HL-60/S4 treated with phorbol 12-myristate 13-acetate at 8.2 ng/mL for 4 days and 3 days (cell line): ENCODE measurements around the gene LAMB3.
"Not testable (repeated sequence)": the region's sequence is repeated elsewhere in the genome, so short reads cannot be mapped to it uniquely, and the experiment has no call there.

Source experiments
- in situ Hi-C: fragments of 300-500 bp; cut with MboI; formaldehyde crosslinking; loops from 2 replicates; pipeline ENCODE4 v1.15.0; 2022; ENCODE audit warnings: low sequenced_read_pairs

LAMB3 gene

DNA sequence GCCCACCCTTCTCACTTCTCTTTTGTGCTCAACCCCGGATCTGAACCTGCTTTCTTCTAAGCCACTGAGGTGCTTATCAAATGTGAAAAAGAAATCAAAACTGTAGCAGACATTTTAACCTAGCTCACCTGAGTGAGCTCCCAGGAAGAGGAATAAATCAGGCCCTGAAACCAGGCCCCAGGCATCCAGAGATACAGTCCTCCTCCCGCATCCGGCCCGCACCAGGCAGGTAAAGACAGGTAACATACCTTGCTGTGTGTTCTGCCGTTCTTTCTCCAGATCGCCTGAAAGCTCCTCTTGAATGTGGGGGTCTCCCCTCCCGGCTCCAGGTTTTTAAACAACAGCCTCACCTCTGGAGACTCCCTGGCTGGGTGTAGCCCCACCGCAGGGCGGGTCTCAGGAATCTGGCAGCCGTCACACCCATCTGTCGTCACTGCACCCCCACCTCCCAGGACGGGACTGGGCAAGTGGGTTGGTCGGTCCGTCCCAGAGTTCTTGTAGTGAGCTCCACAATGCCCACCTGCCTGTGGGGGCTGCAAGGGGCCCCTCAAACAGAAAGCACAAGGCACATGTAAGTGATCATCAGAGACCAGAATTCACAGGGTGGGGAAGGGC is at the start of gene LAMB3:
Gene LAMB3, minus strand, starts transcription at position 305 of the 615 bp plus-strand sequence. CDS start 1,481 bp downstream, outside the sequence.
- in situ Hi-C loops: no loop called here

DNA sequence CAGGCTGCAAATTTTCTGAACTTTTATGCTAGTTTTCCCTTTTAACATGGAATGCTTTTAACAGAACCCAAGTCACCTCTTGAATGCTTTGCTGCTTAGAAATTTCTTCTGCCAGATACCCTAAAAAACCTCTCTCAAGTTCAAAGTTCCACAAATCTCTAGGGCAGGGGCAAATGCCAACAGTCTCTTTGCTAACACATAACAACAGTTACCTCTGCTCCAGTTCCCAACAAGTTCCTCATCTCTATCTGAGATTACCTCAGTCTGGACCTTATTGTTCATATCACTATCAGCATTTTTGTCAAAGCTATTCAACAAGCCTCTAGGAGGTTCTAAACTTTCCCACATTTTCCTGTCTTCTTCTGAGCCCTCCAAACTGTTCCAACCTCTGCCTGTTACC is 48.5 kb upstream of the LAMB3 start:
- in situ Hi-C loops: not testable (repeated sequence)

DNA sequence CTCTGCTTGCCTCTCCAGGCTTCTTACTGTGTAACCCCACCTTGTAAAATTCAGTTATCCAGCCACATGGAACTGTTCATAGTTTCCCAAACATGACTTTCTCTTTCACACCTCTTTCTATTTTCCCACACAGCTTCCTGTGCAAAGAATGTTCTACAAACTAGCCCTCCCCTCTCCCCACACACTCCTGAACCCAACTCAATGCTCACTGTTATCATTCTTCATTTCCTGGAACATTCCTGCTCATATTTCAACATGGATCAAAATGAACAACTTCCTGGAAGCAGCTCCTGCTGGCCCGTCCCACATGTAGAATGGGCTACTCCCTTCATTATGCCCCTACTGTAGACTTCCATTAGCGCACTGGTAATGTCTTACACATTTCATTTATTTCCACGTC is 44.9 kb upstream of the LAMB3 start:
- in situ Hi-C loops: loop anchor here (10.0 kb wide), 1 partner anchor 92 kb away; no protein-coding TSS in a partner anchor

DNA sequence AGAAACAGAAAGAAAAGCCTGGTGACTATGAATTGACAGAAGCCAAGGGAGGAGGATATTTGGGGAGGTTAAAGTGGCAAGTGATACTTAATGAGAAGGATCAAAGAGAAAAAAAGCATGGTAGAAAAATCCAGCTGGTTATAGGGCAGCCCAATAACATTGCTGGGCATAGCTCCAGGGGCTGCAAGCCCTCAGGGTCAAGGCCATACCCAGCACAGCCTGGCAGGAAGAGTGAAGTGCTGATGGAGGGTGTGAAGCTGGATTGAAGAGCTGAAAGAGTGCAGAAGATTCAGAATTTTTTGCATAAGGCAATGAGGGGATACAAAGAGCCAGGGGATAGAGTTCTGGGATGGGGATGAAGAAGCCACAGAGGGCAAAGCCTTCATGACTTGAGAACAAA is 44.4 kb upstream of the LAMB3 start:
- in situ Hi-C loops: loop anchor here (10.0 kb wide), 1 partner anchor 92 kb away; no protein-coding TSS in a partner anchor

DNA sequence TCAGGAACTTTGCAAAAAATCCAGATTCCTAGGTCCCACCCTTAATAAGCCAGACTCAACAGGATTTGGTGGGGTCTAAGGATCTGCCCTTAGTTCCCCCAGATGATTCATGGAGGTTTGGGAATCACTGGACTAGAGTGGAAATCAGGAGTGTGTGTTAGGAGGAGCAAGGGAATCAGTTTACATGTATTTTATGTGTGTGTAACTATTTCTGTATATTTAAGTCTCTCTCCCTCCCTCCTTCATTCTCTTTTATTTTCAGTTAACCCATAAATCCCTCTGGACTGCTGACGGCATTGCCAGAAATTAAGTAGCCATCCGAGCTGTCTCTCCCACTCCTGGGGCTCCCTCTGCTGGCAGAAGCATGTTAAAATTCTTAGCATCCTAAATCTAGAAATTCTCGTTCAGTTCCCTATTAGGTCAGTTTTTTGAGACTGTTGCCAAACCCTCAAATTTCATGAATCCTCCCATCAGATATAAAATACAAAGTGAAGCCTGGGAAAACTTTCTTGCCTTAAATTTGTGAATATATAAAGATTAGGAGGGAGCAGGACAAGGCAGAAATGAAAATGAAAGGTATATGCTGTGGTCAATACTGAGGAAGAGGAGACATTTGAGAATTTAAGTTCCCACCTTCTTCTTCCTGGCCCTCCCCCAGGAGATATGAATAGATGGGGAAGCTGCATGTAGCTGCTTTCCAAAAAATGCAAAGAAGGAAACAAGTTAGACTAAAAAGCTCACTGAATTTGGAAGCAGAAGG is 40.7 kb upstream of the LAMB3 start:
- in situ Hi-C loops: loop anchor here (10.0 kb wide), 1 partner anchor 88 kb away; no protein-coding TSS in a partner anchor

DNA sequence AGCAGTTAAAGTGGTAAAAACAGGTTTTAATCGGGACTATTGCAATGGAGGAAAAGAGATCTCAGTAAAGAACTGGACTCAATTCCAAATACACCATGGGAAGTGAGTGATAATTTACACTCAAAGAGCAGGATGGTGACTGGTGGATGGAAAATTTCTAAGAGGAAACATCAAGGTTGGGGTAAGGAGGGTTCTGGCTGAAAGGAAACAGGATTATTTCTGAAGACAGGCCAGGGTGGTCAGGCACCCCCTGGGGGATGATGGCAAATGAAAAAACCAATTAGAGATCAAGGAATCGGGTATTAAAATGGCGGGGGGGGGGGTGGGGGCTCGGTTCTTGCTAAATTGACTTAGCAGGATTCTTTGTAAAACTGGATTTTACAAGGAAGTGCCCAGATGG is 40.1 kb upstream of the LAMB3 start:
- in situ Hi-C loops: loop anchor here (10.0 kb wide), 1 partner anchor 87 kb away; no protein-coding TSS in a partner anchor

DNA sequence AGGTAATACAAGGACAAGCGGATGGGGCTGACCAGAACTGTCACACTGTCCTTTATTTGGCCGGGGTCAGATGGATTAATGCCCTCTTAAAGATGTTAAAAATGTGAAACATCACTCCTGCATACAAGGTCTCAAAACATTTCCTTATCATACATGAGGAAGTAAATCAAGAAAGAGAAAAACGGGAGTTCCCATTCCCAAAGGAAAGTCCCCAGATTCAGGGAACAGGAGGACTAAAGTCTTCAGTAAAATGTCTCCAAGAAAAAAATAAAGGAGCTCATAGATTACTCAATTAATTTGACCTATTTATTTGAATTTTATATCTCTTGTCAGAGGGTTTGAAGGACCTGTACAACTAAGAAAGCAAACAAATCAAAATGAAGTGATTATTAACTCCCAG is 39.0 kb upstream of the LAMB3 start:
- in situ Hi-C loops: loop anchor here (10.0 kb wide), 1 partner anchor 86 kb away; no protein-coding TSS in a partner anchor

DNA sequence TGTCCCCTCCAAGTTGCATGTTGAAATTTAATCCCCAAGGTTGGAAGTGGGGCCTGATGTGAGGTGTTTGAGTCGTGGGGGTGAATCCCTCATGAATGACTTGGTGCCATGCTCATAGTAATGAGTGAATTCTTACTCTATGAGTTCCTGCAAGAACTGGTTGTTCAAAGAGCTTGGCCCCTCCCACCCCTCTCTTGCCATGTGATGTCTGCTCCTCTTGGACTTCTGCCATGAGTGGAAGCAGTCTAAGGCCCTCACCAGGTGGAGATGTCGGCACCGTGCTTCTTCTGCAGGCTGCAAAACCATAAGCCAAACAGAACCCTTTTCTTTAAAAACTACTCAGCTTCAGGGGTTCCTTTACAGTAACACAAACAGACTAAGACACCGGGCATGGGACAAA is 37.3 kb upstream of the LAMB3 start:
- in situ Hi-C loops: no loop called here

DNA sequence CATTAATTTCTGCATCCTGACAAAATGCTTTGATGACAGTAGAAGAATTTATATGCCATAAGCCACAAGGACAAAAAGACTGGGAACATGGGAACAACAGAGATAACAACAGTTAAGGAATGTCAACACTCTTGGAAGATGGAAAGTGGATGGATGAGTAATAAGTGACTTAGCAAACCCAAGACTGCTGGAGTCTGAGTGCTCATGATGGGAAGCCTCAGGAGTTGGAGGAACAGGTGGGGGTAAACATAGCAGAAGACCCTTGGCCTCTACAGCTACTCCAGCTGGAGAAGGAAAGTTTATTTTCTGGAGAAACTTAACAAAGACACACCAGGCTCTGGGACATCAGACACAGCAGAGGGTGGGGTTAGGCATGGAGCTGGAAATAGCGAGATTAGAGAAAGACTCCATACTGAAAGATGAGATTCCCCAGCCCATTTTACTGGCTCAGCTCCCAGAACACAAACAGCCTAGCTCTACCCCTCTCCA is 36.6 kb upstream of the LAMB3 start:
- in situ Hi-C loops: no loop called here

DNA sequence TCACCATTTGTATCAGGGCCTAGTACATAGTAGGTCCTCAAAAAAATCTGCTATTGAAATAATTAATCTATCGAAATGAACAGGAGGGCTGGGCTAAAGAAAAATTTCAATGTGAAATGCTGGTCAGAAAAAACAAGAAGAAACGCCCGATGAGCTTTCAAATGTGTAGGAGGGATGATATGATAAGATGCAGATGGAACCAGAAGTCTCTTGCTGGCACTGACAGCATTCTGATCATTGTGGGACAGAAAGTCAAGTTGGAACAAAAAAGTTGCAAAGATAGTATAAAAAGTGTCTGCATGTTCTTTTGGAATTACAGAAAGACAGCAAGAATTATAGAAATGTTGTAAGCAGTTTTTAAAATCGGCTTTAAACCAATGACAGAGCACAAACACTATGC is 34.1 kb upstream of the LAMB3 start:
- in situ Hi-C loops: no loop called here

DNA sequence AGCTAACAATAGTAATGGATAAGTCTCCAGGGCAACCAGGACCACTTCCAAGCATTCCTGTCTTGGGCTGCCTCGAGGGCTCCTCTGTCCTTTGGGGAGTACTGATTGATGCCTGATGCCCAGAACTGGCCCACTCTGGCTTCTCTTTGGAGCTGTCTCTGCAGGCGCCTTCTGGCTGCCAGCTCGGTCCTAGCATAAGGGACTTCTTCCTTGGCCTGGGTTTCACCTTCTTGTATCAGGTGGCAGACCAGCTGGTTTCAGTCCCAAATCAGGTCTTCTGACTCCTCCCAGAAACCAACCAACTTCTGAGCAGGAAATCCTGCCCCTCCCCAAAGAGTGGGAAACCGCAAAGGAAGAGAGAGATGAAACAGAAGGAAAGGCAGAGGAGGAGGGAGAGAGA is 33.6 kb upstream of the LAMB3 start:
- in situ Hi-C loops: no loop called here

DNA sequence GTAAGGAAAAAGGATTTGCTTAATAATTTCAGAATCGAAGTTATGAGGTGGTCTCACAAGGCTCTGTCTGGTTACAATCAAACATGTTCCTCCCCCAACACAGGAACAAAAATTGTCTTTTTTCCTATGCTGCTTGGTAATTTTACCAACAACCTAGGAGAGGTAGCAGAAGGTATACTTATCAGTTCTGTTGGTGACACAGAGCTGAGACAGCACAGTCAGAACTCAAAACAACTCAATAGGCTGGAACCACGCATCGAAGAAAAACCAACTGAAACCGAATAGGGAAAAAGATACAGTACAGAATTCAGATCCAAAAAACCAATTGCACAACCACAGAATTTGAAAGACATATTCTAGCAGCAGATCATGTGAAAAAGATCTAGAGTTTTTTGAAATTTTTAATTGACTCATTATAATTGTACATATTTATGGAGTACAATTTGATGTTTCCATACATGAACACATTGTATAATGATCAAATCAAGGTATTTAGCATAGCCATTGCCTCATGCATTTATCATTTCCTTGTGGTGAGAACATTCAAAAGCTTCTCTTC is 26.8 kb upstream of the LAMB3 start:
- in situ Hi-C loops: no loop called here

DNA sequence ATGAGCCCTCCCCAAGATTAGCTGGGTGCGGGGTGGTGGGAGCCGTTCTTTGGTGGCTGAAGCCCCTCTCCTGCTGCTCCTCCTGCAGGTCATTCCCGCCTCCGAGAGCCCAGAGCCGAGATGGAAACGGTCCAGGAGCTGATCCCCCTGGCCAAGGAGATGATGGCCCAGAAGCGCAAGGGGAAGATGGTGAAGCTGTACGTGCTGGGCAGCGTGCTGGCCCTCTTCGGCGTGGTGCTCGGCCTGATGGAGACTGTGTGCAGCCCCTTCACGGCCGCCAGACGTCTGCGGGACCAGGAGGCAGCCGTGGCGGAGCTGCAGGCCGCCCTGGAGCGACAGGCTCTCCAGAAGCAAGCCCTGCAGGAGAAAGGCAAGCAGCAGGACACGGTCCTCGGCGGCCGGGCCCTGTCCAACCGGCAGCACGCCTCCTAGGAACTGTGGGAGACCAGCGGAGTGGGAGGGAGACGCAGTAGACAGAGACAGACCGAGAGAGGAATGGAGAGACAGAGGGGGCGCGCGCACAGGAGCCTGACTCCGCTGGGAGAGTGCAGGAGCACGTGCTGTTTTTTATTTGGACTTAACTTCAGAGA is 23.4 kb upstream of the LAMB3 start:
- in situ Hi-C loops: no loop called here

DNA sequence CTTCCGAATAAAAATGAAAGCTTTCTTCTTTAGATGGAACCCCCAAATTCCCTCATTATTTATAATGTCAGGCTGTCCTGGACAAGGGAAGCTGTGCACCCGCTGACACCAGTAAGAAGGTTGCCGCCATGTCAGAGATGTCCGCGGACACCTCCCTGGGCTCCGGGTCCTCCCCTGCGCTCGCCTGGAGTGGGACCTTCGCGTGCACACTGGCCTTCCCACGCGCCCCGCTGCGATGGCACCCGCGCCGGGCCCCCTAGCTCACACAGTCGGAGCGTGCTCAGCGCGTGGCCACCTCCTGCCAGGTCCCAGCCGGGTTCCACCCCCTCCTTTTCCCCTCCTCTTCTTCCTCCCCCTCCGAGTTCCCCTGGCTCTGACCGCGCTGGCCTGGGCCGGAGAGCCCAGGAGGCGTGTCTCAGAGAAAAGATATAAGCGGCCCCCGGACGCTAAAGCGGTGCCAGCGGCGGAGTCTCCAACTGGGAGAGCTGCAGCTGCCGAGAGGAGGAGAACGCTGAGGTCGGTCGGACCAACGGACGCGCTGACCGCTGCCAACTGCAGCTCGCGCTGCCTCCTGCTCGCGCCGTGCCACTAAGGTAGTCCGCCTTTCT is 22.8 kb upstream of the LAMB3 start, which contains the start of gene G0S2:
Gene G0S2, plus strand, starts transcription at position 456 of the 608 bp plus-strand sequence. CDS start 273 bp downstream, outside the sequence.
- in situ Hi-C loops: no loop called here

DNA sequence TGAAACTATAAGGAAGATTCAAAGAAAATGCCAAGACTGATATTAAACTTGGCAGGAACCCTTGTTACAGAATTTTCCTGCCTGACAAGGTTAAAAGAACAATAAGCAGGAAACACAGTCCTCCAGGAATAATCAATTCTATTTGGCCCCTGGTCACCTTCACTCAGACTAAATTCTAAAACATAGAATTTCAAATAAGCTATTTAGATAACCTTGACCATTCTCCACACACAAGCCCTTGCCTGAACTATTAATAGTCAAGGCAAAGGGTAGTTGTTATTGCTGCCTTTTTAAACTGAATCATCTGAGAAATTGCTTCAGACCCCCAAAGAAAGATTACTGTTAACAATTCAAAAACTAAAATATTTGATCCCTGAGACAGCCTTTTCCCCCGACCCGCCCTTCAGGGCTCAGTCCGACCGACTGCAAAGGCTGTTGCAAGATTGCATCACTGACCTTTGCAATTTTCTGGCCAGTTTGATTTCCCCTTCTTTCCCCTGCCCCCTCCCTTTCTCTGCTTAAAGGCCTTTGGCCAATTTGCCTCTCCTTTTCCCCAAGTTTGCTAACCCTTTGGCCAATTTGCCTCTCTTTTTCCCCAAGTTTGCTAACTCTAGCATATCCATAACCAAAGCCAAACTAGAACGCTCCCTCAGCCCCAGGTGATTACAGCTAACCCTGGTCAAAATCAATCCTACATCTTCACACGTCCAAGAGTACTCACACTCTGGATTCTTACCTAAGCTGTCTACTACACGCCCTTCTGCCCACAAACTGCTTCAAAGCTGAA is 21.6 kb upstream of the LAMB3 start:
- in situ Hi-C loops: no loop called here

DNA sequence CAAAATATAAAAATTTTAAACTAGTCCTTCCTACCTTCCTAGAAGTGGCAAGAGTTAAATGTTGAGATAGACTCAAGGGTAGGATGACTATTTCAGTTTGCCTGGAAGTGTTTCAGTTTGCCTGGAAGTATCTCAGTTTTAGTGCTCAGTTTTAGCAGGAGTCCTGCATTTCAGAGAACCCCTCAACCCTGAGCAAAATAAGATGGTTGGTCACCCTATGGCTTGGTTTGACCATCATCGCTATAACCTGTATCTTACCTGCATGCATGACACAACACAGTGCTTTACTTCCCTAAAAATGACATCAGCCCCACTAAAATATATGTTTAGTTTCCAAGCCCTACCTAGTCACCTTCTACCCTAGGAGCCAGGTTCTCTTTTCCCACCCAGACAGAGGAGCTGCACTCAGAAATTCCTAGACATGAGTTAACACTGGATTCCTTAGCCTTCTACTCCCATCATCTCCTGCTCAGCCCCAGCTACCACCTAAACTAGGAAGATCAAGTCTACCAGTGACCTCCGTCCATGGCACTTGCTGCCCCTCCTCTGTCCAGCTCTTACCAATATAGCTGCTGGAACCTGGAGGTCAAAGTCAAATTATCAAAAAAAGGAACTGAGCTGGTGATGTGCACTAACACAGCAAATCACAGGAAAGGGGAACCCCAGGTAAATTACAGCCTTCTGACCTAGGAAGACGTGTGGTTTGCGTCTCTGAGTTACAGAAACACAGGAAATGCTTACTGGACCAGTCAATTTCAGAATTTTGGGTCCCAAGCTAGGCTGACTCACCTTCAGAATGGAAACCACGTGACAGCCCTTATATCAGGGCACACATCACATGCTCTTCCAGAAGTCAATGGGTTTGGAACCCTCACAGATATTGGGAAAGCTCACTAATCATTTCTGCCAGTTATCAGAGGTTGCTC is 20.7 kb upstream of the LAMB3 start:
- in situ Hi-C loops: no loop called here

DNA sequence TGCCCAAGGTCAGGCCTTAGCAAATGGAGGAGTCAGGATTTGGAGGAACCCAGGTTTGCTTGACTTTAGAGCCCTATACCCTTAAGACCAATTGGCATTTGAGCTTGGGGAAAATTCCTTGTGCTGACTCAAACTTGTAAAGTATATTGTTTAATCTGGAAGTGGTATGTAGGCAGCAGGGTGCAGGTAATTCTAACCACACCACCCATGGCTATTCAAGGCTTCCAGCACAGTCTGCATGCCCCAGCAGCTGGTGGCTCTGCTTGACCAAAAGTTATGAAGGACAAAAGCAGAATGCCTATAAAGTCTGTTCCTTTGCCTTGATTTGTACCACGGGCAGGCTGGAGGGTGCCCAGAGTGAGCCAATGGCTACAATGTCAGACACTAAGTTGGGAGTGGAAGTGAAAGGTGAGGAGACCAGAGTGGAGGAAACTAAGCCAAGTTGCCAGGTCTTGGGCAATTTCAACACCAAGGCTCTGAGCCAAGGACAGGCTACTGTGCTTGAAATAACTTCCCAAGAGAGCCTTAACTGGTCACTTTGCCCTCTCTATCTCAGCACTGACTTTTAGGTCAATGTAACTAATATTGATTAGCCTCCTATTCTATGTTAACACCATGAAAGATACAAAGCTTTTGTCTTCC is 18.3 kb upstream of the LAMB3 start:
- in situ Hi-C loops: no loop called here

DNA sequence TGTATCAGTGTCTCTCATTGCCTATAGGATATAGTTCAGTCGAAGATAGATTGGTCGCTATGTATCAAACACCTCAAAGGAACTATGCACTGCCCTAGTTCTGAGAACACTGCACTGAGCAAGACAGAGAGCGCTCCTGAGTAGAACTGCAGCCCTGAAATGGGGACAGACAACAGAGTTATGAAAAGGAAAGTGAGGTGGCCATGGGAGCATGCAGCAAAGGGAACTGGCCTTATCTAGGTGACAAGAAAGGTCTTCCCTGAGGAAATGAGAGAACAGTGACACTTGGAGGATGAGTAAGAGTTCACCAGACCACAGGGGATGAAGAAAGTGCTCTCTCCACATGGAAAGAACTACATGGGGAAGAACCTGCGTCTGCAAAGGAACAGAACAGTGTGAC is 15.5 kb upstream of the LAMB3 start:
- in situ Hi-C loops: no loop called here

DNA sequence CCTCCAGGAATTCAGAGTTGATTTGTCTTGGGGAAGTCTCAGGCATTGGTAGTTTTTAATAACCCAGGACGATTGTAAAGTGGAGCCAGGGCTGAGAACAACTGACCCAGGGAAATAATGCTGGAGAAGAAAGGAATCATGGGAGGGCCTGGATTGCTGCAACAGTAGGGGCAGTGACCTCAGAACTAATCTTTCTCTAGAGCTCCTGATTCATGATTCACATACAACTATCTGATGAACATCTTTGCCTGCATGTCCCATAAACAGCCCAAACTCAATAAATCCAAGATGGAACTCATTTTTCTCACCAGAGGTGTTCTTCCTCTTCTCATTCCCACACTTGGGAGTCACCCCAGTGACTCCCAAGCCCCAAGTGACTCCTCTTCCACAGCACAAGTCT is 14.9 kb upstream of the LAMB3 start:
- in situ Hi-C loops: no loop called here
